ENCODE measurements around the gene SEPTIN3. TPM values are rescaled to one million over a fixed set of nuclear protein-coding genes. Genes with fewer than 3 reads are reported as not detected.

Gene SEPTIN3
- total RNA-seq, 1 donor from 2014 or later, result 0.36 TPM

GRCh38 chr22:41923595-41924276 is 45.5 kb upstream of the SEPTIN3 start:
- Mint-ChIP-seq H3K36me3 (ENCODE audit: low read depth, unreplicated experiment) (no peaks in the 10 kb centered on the region), H3K4me3 (ENCODE audit: unreplicated experiment) (no peak overlapping the region), H3K9me3 (ENCODE audit: unreplicated experiment) (no peaks in the 10 kb centered on the region), H3K27me3 (ENCODE audit: unreplicated experiment) (peaks cover 11% of the 10 kb centered on the region), H3K4me1 (ENCODE audit: unreplicated experiment) (peaks cover 12% of the 10 kb centered on the region), H3K27ac (ENCODE audit: unreplicated experiment) (no peak overlapping the region)
- no peak for TF ChIP-seq CTCF (IDR thresholded peaks at IDR 0.05; ENCODE audit: unreplicated experiment)
- no peak for DNase-seq (ENCODE audit: low spot score)

GRCh38 chr22:41925783-41926460 is 43.3 kb upstream of the SEPTIN3 start:
- Mint-ChIP-seq H3K27me3 (ENCODE audit: unreplicated experiment) (peaks cover 11% of the 10 kb centered on the region), H3K4me1 (ENCODE audit: unreplicated experiment) (peaks cover 5% of the 10 kb centered on the region), H3K4me3 (ENCODE audit: unreplicated experiment) (no peak overlapping the region), H3K36me3 (ENCODE audit: low read depth, unreplicated experiment) (no peaks in the 10 kb centered on the region), H3K9me3 (ENCODE audit: unreplicated experiment) (no peaks in the 10 kb centered on the region), H3K27ac (ENCODE audit: unreplicated experiment) (no peak overlapping the region)
- peak; percentile 74 for TF ChIP-seq CTCF (IDR thresholded peaks at IDR 0.05; ENCODE audit: unreplicated experiment)
- DNase-seq (ENCODE audit: low spot score), result peak; percentile 89

- Mint-ChIP-seq H3K4me1 (ENCODE audit: unreplicated experiment) (no peaks in the 10 kb centered on the region), H3K36me3 (ENCODE audit: low read depth, unreplicated experiment) (no peaks in the 10 kb centered on the region), H3K4me3 (ENCODE audit: unreplicated experiment) (no peak overlapping the region), H3K9me3 (ENCODE audit: unreplicated experiment) (no peaks in the 10 kb centered on the region), H3K27me3 (ENCODE audit: unreplicated experiment) (peaks cover 11% of the 10 kb centered on the region), H3K27ac (ENCODE audit: unreplicated experiment) (peak overlapping the region; percentile 27)
- DNase-seq (ENCODE audit: low spot score), result no peak
- TF ChIP-seq CTCF (IDR thresholded peaks at IDR 0.05; ENCODE audit: unreplicated experiment), result no peak
Measured at GRCh38 chr22:41927813-41928212, 41.4 kb upstream of the SEPTIN3 start.

- Mint-ChIP-seq H3K36me3 (ENCODE audit: low read depth, unreplicated experiment) (no peaks in the 10 kb centered on the region), H3K4me3 (ENCODE audit: unreplicated experiment) (no peak overlapping the region), H3K27me3 (ENCODE audit: unreplicated experiment) (peaks cover 12% of the 10 kb centered on the region), H3K27ac (ENCODE audit: unreplicated experiment) (no peak overlapping the region), H3K9me3 (ENCODE audit: unreplicated experiment) (no peaks in the 10 kb centered on the region), H3K4me1 (ENCODE audit: unreplicated experiment) (no peaks in the 10 kb centered on the region)
- DNase-seq (ENCODE audit: low spot score), result no peak
- no peak for TF ChIP-seq CTCF (IDR thresholded peaks at IDR 0.05; ENCODE audit: unreplicated experiment)
Measured at GRCh38 chr22:41928593-41929417, 40.4 kb upstream of the SEPTIN3 start.

Data from endothelial cell (in vitro differentiated cells).